Fibroblast of pulmonary artery (primary cell): Measurements from ENCODE around the gene DLGAP4.

Source experiments
- DNase-seq: peaks from one replicate; pipeline ENCODE4 v3.0.0-alpha.2; 2010; ENCODE audit warnings: low read depth
- H3K4me3 ChIP-seq: replicated peaks from 2 replicates; pipeline ENCODE4 v1.5.1; 2011; ENCODE audit warnings: low read depth, mild to moderate bottlenecking, control low read depth, low read length, moderate library complexity
- CTCF ChIP-seq: IDR thresholded peaks from 2 replicates; pipeline ENCODE4 v1.5.1; 2011; ENCODE audit warnings: mild to moderate bottlenecking, control low read depth, low read length, inconsistent platforms; ENCODE audit errors: missing control alignments

DLGAP4 gene

GRCh38 chr20:36523341-36523740 lies 217.2 kb downstream of the DLGAP4 start:
- no peak for DNase-seq
- no peak overlapping the region for H3K4me3 ChIP-seq
- no peak for TF ChIP-seq CTCF

- no peak for DNase-seq
- no peak overlapping the region for H3K4me3 ChIP-seq
- no peak for TF ChIP-seq CTCF
These were observed 219.7 kb downstream of the DLGAP4 start for GRCh38 chr20:36525620-36526365.

- no peak for TF ChIP-seq CTCF
- DNase-seq, result no peak
- H3K4me3 ChIP-seq, result no peak overlapping the region
These were observed 220.4 kb downstream of the DLGAP4 start for GRCh38 chr20:36526521-36527011.

- DNase-seq, result no peak
- no peak for TF ChIP-seq CTCF
- H3K4me3 ChIP-seq, result no peak overlapping the region
These were observed 221.4 kb downstream of the DLGAP4 start for GRCh38 chr20:36527331-36528125.

GRCh38 chr20:36528176-36528874 lies 222.2 kb downstream of the DLGAP4 start:
- no peak for TF ChIP-seq CTCF
- no peak overlapping the region for H3K4me3 ChIP-seq
- no peak for DNase-seq

- H3K4me3 ChIP-seq, result no peak overlapping the region
- no peak for TF ChIP-seq CTCF
- no peak for DNase-seq
These were observed 222.8 kb downstream of the DLGAP4 start for GRCh38 chr20:36528875-36529417.
